Activated naive CD4-positive, alpha-beta T cell treated with anti-CD3 and anti-CD28 coated beads for 36 hours (primary cell): ENCODE results near the gene VSTM4. TPM values are rescaled to one million over a fixed set of nuclear protein-coding genes. Genes with fewer than 3 reads are reported as not detected.

ENCODE experiments used
- CTCF ChIA-PET: fragments of 350-600 bp; sonication (Branson Sonifier 250); formaldehyde crosslinking; loops from one replicate; lab custom pipeline; 2021; ENCODE audit warnings: antibody characterized with exemption; lab: Charles Lee
- DNase-seq: peaks from one replicate; pipeline ENCODE4 v3.0.0-alpha.2; 2020
- H3K27ac Mint-ChIP-seq: one replicate; pipeline ENCODE4 v1.8.0; 2021; ENCODE audit warnings: mild to moderate bottlenecking, mixed read lengths
- H3K27me3 Mint-ChIP-seq: one replicate; pipeline ENCODE4 v1.8.0; 2021; ENCODE audit warnings: low read depth, mixed read lengths
- H3K36me3 Mint-ChIP-seq: one replicate; pipeline ENCODE4 v1.8.0; 2021; ENCODE audit warnings: low read depth, mixed read lengths
- H3K4me1 Mint-ChIP-seq: one replicate; pipeline ENCODE4 v1.8.0; 2021; ENCODE audit warnings: low read depth, mixed read lengths
- H3K4me3 Mint-ChIP-seq: one replicate; pipeline ENCODE4 v1.8.0; 2021; ENCODE audit warnings: mild to moderate bottlenecking, moderate library complexity, mixed read lengths
- H3K9me3 Mint-ChIP-seq: one replicate; pipeline ENCODE4 v1.8.0; 2021; ENCODE audit warnings: mixed read lengths
- intact Hi-C: fragments of 100-400 bp; cut with micrococcal nuclease; formaldehyde crosslinking; loops from one replicate; pipeline ENCODE4 v1.15.1; 2023
- total RNA-seq, 2 experiments: library from RNA; stranded (reverse); gene quantifications; one replicate each; pipeline ENCODE4 v1.2.3, GENCODE V29; 2021

VSTM4 gene
- total RNA-seq, 2 experiments from 2014 or later = not detected

DNA sequence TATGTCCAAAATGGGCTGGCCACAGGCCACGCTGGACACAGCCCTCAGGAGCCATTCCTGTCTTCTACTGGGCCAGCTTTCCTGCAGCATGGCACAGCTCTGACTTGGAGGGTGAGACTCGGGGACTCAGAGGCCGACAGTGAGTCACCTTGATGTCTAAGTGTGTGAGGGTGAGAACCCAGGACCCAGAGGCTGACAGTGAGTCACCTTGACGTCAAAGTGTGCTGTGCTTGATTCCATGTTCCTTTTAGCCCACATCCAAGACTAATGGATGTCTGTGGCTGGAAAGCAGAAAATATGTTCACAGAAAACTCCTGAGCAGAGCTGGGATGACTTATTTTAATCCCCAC lies 24.5 kb upstream of the VSTM4 start:
- DNase-seq = no peak
- CTCF ChIA-PET = no interaction called here
- Mint-ChIP-seq H3K36me3 (no peaks in the 10 kb centered on the region), H3K9me3 (no peaks in the 10 kb centered on the region), H3K4me1 (no peaks in the 10 kb centered on the region), H3K27ac (no peak overlapping the region), H3K27me3 (peaks cover 6% of the 10 kb centered on the region), H3K4me3 (no peak overlapping the region)
- intact Hi-C loops = no loop called here

DNA sequence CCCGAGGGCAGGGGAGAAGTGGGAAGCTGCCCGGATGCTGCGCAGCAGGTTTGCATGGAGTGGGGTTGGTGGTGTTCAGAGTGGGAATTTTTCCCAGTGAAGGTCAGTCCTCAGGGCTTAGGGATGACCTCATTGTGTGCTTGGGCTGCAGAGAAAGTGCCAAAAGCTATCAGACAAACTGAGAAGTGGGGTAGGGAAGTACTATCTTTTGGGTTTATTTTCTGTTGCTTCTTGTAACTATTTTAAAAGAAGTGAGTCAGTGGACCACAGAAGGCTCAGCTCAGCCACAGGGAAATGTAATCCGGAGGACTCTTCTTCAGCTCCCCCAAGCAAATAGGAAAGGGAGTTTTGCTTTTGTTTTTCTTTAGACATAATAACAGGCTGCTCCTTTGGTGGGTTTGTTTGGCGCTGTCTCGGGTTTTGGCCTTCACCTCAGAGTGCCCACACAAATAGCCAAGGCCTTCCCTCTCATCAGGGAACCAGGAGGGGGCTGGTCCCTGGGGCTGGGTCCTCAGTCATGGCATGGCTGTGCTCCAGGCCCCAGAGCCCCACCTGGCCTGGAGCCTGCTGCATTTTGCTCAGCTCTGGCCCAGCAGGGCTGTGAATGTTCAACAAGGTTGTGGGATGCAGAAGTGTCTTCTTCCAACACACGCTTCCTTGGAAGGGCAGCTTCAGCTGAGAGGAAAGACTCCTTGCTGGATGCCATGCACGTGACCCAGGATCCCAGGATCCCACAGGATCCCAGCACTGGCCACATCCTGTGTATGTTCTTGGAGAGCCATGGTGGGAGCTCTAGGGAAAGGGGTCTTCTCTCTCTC lies 23.9 kb upstream of the VSTM4 start:
- no peaks in the 10 kb centered on the region for H3K36me3 Mint-ChIP-seq
- CTCF ChIA-PET = no interaction called here
- no peaks in the 10 kb centered on the region for H3K9me3 Mint-ChIP-seq
- no peak overlapping the region for H3K4me3 Mint-ChIP-seq
- intact Hi-C loops = no loop called here
- no peaks in the 10 kb centered on the region for H3K4me1 Mint-ChIP-seq
- H3K27ac Mint-ChIP-seq = no peak overlapping the region
- no peak for DNase-seq
- H3K27me3 Mint-ChIP-seq = peaks cover 11% of the 10 kb centered on the region

DNA sequence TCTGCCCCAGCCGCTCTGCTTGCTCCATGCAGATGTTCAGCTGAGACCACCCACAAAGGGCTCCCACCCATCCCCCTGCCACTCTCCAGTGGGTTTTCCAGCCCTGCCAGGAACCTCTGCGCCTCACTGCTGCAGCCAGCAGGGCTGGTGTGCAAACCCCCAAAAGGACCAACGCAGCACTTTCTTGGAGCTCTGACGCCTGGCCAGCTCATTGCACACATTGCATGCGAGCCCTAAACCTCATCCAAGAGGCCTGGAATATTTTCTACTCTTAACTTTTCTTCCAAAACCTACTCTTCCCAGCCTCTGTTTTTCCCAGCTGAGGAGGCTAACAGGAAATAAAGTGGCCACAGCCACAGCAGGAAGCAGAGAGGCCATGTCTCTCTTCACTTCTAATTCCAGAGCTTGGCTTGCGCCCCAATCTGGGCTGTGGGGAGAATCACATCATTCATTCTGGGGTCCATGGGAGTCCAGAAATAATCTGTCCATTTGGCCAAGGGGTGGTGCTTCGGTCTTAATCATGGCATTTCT lies 23.1 kb upstream of the VSTM4 start:
- intact Hi-C loops = no loop called here
- H3K4me3 Mint-ChIP-seq = no peak overlapping the region
- H3K27me3 Mint-ChIP-seq = peaks cover 13% of the 10 kb centered on the region
- CTCF ChIA-PET = no interaction called here
- H3K27ac Mint-ChIP-seq = no peak overlapping the region
- no peaks in the 10 kb centered on the region for H3K4me1 Mint-ChIP-seq
- H3K9me3 Mint-ChIP-seq = no peaks in the 10 kb centered on the region
- no peak for DNase-seq
- H3K36me3 Mint-ChIP-seq = no peaks in the 10 kb centered on the region

DNA sequence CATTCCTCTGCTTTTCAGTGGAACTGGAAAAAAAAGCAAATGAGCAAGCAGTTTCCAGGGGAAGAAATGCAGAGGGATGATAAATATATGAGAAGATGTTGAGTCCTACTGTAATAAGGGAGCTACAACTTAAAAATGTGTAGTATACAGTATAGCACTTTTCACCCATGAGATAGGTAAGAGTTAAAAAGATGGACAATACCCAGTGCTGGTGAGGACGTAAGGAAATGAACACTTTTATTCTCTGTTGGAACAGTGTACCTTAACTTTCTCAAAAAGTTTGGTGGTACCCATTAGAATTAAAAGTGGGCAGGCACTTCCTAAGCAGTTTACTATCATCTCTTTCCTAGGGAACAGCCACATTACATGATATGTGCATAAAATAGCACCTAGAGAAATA lies 21.2 kb upstream of the VSTM4 start:
- no peak overlapping the region for H3K4me3 Mint-ChIP-seq
- intact Hi-C loops = no loop called here
- CTCF ChIA-PET = no interaction called here
- no peaks in the 10 kb centered on the region for H3K4me1 Mint-ChIP-seq
- no peaks in the 10 kb centered on the region for H3K9me3 Mint-ChIP-seq
- no peak overlapping the region for H3K27ac Mint-ChIP-seq
- peaks cover 13% of the 10 kb centered on the region for H3K27me3 Mint-ChIP-seq
- DNase-seq = no peak
- no peaks in the 10 kb centered on the region for H3K36me3 Mint-ChIP-seq

DNA sequence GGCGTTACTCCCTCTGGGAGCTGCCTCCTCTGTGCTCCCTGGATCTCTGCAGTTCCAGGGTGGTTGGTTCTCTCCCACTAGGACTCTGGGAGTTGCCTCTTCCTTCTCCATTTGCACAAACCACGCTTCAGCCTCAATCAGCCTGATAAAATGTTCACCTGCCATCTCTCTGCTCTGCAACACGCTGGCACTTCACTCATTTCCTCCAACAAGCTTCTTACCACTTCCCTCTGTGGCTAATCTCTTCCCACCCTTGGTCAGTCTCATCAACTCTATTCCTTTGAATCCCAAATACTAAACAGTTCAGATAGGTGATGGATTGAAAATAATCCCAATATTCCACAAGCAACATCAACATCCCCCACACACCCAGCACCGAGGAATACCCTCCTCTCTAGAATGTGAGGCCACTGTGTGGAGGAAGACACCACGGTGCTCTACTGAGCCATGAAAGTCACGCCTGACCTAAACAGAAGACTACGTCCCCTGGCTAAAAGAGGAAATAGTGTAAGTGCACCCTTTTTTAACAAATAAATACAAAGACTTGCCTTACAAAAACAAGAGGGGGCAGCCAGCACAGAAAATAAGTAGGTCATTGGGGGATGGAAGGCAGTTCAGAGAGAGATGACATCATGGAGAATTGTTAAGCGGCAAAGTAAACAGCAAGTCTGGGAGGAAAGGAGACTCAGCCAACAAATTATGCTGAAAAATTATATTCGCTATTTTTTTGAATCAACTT lies 20.4 kb upstream of the VSTM4 start:
- no peaks in the 10 kb centered on the region for H3K9me3 Mint-ChIP-seq
- H3K27me3 Mint-ChIP-seq = peaks cover 13% of the 10 kb centered on the region
- DNase-seq = no peak
- CTCF ChIA-PET = no interaction called here
- no peak overlapping the region for H3K27ac Mint-ChIP-seq
- H3K36me3 Mint-ChIP-seq = no peaks in the 10 kb centered on the region
- no peaks in the 10 kb centered on the region for H3K4me1 Mint-ChIP-seq
- intact Hi-C loops = no loop called here
- no peak overlapping the region for H3K4me3 Mint-ChIP-seq

DNA sequence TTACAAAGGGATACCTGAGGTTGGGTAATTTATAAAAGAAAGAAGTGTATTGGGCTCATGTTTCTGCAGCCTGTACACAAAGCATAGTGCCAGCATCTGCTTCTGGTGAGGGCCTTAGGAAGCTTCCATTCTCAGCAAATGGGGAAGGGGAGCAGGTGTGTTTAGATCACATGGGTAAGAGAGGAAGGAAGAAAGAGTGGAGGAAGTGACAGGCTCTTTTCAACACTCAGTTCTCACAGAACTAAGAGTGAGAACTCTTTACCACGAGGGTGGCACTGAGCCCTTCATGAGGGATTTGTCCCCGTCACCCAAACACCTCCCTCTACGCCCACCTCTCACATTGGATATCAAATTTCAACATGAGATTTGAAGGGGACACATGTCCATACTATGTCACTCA lies 19.0 kb upstream of the VSTM4 start:
- no peak overlapping the region for H3K27ac Mint-ChIP-seq
- no peaks in the 10 kb centered on the region for H3K9me3 Mint-ChIP-seq
- CTCF ChIA-PET = no interaction called here
- H3K4me1 Mint-ChIP-seq = no peaks in the 10 kb centered on the region
- peaks cover 17% of the 10 kb centered on the region for H3K27me3 Mint-ChIP-seq
- no peak for DNase-seq
- H3K4me3 Mint-ChIP-seq = no peak overlapping the region
- intact Hi-C loops = no loop called here
- H3K36me3 Mint-ChIP-seq = no peaks in the 10 kb centered on the region

DNA sequence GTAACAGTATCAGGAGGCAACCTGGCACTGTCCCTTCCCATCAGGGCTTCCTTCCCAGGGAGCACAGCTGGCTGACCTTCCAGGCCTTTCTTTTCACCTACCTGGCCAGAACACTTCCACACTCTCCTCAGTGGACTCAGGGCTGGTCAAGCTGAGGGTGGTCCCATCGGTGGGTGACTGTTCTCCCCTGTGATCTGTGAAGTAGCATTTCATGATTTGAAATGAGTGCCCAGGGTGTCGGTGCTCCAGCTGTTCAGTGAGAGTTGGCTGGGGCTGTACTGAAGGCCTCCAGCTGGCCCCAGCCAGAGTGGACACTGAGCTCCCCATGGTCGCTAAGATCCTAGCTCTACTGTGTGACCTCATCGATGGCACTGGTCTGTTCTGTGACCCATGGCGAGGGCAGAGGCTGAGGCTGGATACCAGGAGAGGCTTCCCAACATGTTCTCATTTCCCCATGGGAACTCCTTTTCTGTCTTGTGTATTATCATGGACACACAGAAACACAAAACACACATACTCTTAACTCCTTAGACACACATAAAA lies 18.5 kb upstream of the VSTM4 start, which contains the start of gene FAM170B:
TSS of gene FAM170B (minus strand) at position 316 of the 543 bp plus-strand sequence. CDS start at position 213, 103 bp downstream.
- DNase-seq = no peak
- H3K27ac Mint-ChIP-seq = no peak within 1 kb of the TSS
- intact Hi-C loops = no loop called here

DNA sequence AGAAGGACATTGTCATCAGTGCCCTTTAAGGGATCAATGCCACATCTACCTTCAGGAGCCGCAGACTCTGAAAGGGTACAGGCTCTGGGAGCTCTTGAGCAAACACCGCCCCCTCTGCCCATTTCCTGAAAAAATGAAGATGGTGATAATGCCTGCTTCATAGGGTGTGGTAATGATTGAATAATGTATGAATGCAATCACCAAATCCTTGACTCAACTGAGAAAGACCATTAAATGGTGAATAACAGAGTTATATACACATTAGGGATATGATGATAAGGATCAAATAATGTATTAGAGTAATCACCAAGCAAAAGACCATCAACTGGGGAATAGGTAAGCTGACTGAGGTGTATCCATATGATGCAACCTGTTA lies 17.0 kb upstream of the VSTM4 start:
- H3K4me1 Mint-ChIP-seq = no peaks in the 10 kb centered on the region
- peaks cover 27% of the 10 kb centered on the region for H3K27me3 Mint-ChIP-seq
- no peak overlapping the region for H3K27ac Mint-ChIP-seq
- DNase-seq = no peak
- H3K4me3 Mint-ChIP-seq = no peak overlapping the region
- CTCF ChIA-PET = no interaction called here
- H3K36me3 Mint-ChIP-seq = no peaks in the 10 kb centered on the region
- intact Hi-C loops = no loop called here
- no peaks in the 10 kb centered on the region for H3K9me3 Mint-ChIP-seq

More for the DNA sequence above, 18.5 kb upstream of the VSTM4 start, which contains the start of gene FAM170B:
- H3K27me3 Mint-ChIP-seq = peaks cover 23% of the 10 kb centered on the region
- H3K9me3 Mint-ChIP-seq = no peaks in the 10 kb centered on the region
- CTCF ChIA-PET = no interaction called here
- no peak within 1 kb of the TSS for H3K4me3 Mint-ChIP-seq
- H3K4me1 Mint-ChIP-seq = no peaks in the 10 kb centered on the region
- no peaks in the 10 kb centered on the region for H3K36me3 Mint-ChIP-seq

DNA sequence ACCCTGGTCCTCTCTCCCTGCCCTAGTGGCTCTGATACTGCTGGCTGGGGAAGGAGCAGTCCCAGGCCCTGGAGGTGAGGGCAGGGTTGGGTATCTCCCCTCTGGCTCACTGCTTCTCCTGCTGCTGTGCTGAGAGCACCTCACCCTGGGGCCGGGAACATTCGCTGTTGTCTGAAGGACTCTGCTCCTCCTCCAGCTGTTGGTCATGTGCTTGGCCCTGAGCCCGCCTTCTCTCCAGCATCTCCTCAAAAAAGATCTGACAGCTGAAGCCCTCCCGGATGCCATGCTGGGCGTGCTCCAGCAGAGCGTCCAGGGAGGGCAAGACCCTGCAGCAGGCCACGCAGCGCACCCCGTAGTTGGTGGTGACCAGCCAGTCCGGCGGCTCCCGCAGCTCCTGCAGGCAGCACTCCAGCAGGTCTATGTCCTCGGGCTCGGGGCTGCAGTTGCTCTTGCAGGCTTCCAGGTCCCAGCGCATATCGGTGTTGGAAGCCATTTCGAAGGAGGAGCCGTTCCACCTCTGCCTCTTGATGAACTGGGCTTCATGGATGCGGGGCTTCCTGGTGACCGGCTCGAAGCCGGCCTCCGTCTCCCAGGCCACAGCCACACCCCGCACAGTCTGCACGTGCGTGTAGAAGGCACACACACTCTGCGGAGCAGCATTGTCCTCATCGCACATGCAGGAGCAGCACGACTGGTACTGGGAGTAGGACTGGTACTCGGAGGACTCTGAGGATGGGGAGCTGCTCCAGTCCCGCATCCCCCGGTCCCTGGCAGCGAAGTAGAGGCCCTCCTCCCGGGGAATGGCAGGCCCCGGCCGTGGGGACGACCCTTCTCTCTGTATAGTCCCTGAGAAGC lies 16.4 kb upstream of the VSTM4 start:
- Mint-ChIP-seq H3K27ac (no peak overlapping the region), H3K4me1 (no peaks in the 10 kb centered on the region), H3K9me3 (no peaks in the 10 kb centered on the region), H3K27me3 (peaks cover 27% of the 10 kb centered on the region), H3K36me3 (no peaks in the 10 kb centered on the region), H3K4me3 (no peak overlapping the region)
- no peak for DNase-seq
- intact Hi-C loops = no loop called here
- CTCF ChIA-PET = no interaction called here

DNA sequence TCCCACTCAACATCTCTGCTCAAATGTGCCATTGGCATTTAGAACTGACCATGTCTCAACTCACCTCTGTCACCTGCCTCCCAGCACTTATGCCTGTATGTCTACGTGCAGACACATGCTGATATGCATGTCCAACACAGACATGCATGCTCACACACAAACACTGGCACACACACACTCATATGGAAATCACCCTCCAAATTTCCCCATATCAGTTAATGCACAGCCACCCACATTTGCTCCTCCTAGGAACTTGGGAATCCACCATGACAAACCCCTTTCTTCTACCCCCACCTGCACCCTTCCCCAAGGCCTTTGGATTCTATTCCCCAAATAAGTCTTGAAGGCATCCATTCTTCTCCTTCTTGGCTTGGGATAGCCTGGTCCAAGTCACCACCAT lies 14.1 kb upstream of the VSTM4 start:
- Mint-ChIP-seq H3K4me1 (no peaks in the 10 kb centered on the region), H3K9me3 (no peaks in the 10 kb centered on the region), H3K27ac (no peak overlapping the region), H3K27me3 (peaks cover 21% of the 10 kb centered on the region), H3K36me3 (no peaks in the 10 kb centered on the region), H3K4me3 (no peak overlapping the region)
- CTCF ChIA-PET = interaction anchor here (1.1 kb wide), 1 partner anchor 35 kb away, joined by 3 read pairs; no protein-coding TSS in a partner anchor
- intact Hi-C loops = no loop called here
- no peak for DNase-seq

DNA sequence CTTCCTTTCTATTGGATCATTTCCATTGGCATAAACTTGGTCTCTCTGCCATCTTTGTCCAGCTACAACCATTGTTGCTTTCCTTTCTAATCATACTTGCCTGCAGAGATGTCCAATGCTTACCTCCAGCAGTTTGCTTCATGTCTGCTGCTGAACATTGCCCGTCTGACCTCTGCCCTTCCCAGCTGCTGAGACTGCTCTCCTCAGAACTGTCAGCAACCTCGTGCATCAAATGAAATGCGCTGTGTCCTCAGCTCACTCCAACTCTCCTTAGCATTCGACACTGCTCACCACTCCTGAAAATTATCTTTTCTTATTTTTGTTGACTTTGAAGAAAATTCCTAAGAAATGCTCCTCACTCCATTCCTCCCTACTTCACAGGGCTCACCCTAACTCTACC lies 13.5 kb upstream of the VSTM4 start:
- no peak overlapping the region for H3K27ac Mint-ChIP-seq
- CTCF ChIA-PET = no interaction called here
- no peak overlapping the region for H3K4me3 Mint-ChIP-seq
- DNase-seq = no peak
- no peaks in the 10 kb centered on the region for H3K36me3 Mint-ChIP-seq
- no peaks in the 10 kb centered on the region for H3K9me3 Mint-ChIP-seq
- intact Hi-C loops = no loop called here
- no peaks in the 10 kb centered on the region for H3K4me1 Mint-ChIP-seq
- H3K27me3 Mint-ChIP-seq = peaks cover 18% of the 10 kb centered on the region
